ENCODE measurements around the gene ATIC. TPM values are rescaled to one million over a fixed set of nuclear protein-coding genes. Genes with fewer than 3 reads are reported as not detected.

Gene ATIC
- total and polyA plus RNA-seq, 11 donors, result 16.8 to 108 (median 49.6) TPM

- TF ChIP-seq CTCF (IDR thresholded peaks at IDR 0.05) (no peak), POLR2A (IDR thresholded peaks at IDR 0.05) (no peak)
- DNase-seq (no peak), ATAC-seq (no peak)
- no peak overlapping the region for H3K4me3 ChIP-seq
- H3K4me1 ChIP-seq, result no peaks in the 10 kb centered on the region
- WGBS, 4 donors, result 82 to 88% (median 86%) methylated on average over 10 of the region's 10 CpGs
- H3K36me3 ChIP-seq, result peaks cover 0 to 100% (median 89%) of the 10 kb centered on the region in 9 donors
- no peaks in the 10 kb centered on the region for H3K9me3 ChIP-seq
- H3K27me3 ChIP-seq, result no peaks in the 10 kb centered on the region
- no peak overlapping the region for H3K27ac ChIP-seq
- intact Hi-C loops (cut with DNase I), result no loop called here
These were observed 52.6 kb downstream of the ATIC start for GRCh38 chr2:215364157-215365155.

- peaks cover 0 to 100% (median 91%) of the 10 kb centered on the region in 9 donors for H3K36me3 ChIP-seq
- no peak for TF ChIP-seq CTCF (IDR thresholded peaks at IDR 0.05)
- TF ChIP-seq POLR2A (IDR thresholded peaks at IDR 0.05), result no peak
- ATAC-seq, result no peak
- no peaks in the 10 kb centered on the region for H3K4me1 ChIP-seq
- no peak for DNase-seq
- H3K9me3 ChIP-seq, result no peaks in the 10 kb centered on the region
- no peak overlapping the region for H3K4me3 ChIP-seq
- H3K27ac ChIP-seq, result no peak overlapping the region
- no peaks in the 10 kb centered on the region for H3K27me3 ChIP-seq
- WGBS, 4 donors, result 88 to 92% (median 90%) methylated on average over 4 of the region's 4 CpGs
- intact Hi-C loops (cut with DNase I), result no loop called here
These were observed 53.4 kb downstream of the ATIC start for GRCh38 chr2:215365184-215365658.

- no peak for DNase-seq
- ATAC-seq, result no peak
- H3K9me3 ChIP-seq, result no peaks in the 10 kb centered on the region
- intact Hi-C loops (cut with DNase I), result no loop called here
- 95 to 97% (median 96%) methylated on average over 4 of the region's 4 CpGs for WGBS, 4 donors
- no peaks in the 10 kb centered on the region for H3K4me1 ChIP-seq
- no peak overlapping the region for H3K4me3 ChIP-seq
- peaks cover 0 to 100% (median 91%) of the 10 kb centered on the region in 9 donors for H3K36me3 ChIP-seq
- no peaks in the 10 kb centered on the region for H3K27me3 ChIP-seq
- TF ChIP-seq POLR2A (IDR thresholded peaks at IDR 0.05) (no peak), CTCF (IDR thresholded peaks at IDR 0.05) (no peak)
- no peak overlapping the region for H3K27ac ChIP-seq
These were observed 54.7 kb downstream of the ATIC start for GRCh38 chr2:215366440-215367032.

Data from heart left ventricle (tissue), 16 donors.